K562 (cell line): ENCODE measurements around the gene SLX4IP. TPM values are rescaled to one million over a fixed set of nuclear protein-coding genes. Genes with fewer than 3 reads are reported as not detected.
A peak's percentile ranks its signal among the peaks of the same experiment; 100 is the strongest.

Source experiments
- ATAC-seq: fragments of 200-7000 bp; cut with Tn5 transposase; 3 replicates; pipeline ENCODE4 v1.9.1; 2020; ENCODE audit warnings: moderate library complexity
- BruUV-seq: library from RNA; stranded (reverse); fragments of 400-500 nt; replicated peaks from 2 replicates; lab custom pipeline; 2021; lab: Mats Ljungman, UMichigan
- CTCF ChIA-PET: fragments of 300-600 bp; formaldehyde crosslinking; extraction: SDS; loops from one replicate; lab custom pipeline; 2021; ENCODE audit warnings: low intra/inter-chr PET ratio; lab: Yijun Ruan, JAX
- POLR2A ChIA-PET: fragments of 300-600, 350-650 bp; sonication (Branson Sonifier 250); formaldehyde crosslinking; extraction: SDS; loops from one replicate; lab custom pipeline; 2021; ENCODE audit warnings: antibody characterized with exemption, inconsistent platforms; lab: Yijun Ruan, JAX
- DNase-seq, 4 experiments: peaks; one replicate each; pipeline versions ENCODE4 v3.0.0 to v3.0.0-alpha.2; 2011 to 2018; ENCODE audit warnings: low spot score in 3 of 4, mixed read lengths in 3 of 4; ENCODE audit errors: extremely low read depth in 1 of 4
- FAIRE-seq: peaks from 2 replicates; lab custom pipeline; 2011; peaks lifted over from hg19 to GRCh38; lab: Jason Lieb, UNC
- H2AFZ ChIP-seq: 2 replicates; pipeline ENCODE4 v1.6.0; 2011; ENCODE audit warnings: low read depth, low read length, control low read depth, inconsistent platforms
- H3K27ac ChIP-seq: fragments of 200-600 bp; 3 replicates; pipeline ENCODE4 v1.8.0; 2011; ENCODE audit warnings: low read depth, mild to moderate bottlenecking, control low read depth, inconsistent platforms, low read length, moderate library complexity, mixed read lengths; ENCODE audit errors: extremely low read depth
- H3K27me3 ChIP-seq, 2 experiments: fragments of 300-600 bp in 1 of 2; 2 replicates in 1 of 2; 3 replicates in 1 of 2; pipeline versions ENCODE4 v1.6.0 to v1.8.0; 2011; ENCODE audit warnings: inconsistent platforms in 2 of 2, low read length in 2 of 2, mild to moderate bottlenecking in 1 of 2, mixed read lengths in 1 of 2, moderate library complexity in 1 of 2; ENCODE audit not compliant: control insufficient read depth in 2 of 2, insufficient read depth in 2 of 2
- H3K36me3 ChIP-seq: fragments of 300-600 bp; 3 replicates; pipeline ENCODE4 v1.8.0; 2011; ENCODE audit warnings: mild to moderate bottlenecking, low read length, inconsistent platforms; ENCODE audit not compliant: control insufficient read depth, insufficient read depth
- H3K4me1 ChIP-seq, 2 experiments: fragments of 200-600 bp in 1 of 2; replicated peaks in 1 of 2; 2 replicates in 1 of 2; 3 replicates in 1 of 2; pipeline versions ENCODE4 v1.5.1 to v1.8.0; 2011; ENCODE audit warnings: inconsistent platforms in 2 of 2, low read length in 2 of 2, mild to moderate bottlenecking in 1 of 2, mixed read lengths in 1 of 2, moderate library complexity in 1 of 2; ENCODE audit not compliant: control insufficient read depth in 2 of 2, insufficient read depth in 2 of 2
- H3K4me2 ChIP-seq: 2 replicates; pipeline ENCODE4 v1.6.1; 2011; ENCODE audit warnings: low read length, control low read depth, inconsistent platforms, mixed read lengths; ENCODE audit not compliant: insufficient read depth
- H3K4me3 ChIP-seq: fragments of 200-600 bp; sonication (generic), shearing (Covaris generic); 2 replicates; pipeline ENCODE4 v1.5.1; 2016; ENCODE audit warnings: control low read depth, inconsistent platforms
- H3K79me2 ChIP-seq: fragments of 200-600 bp; 3 replicates; pipeline ENCODE4 v1.8.0; 2011; ENCODE audit warnings: low read length, inconsistent platforms; ENCODE audit not compliant: control insufficient read depth, insufficient read depth
- H3K9ac ChIP-seq, 2 experiments: 2 replicates each; pipeline versions ENCODE4 v1.6.0 to v1.6.1; 2011; ENCODE audit warnings: low read depth in 2 of 2, low read length in 2 of 2, control low read depth in 1 of 2, inconsistent platforms in 1 of 2, mild to moderate bottlenecking in 1 of 2, mixed read lengths in 1 of 2; ENCODE audit not compliant: insufficient read depth in 1 of 2
- H3K9me1 ChIP-seq: one replicate; pipeline ENCODE4 v1.6.0; 2011; ENCODE audit warnings: inconsistent platforms, mild to moderate bottlenecking, low read length, moderate library complexity; ENCODE audit not compliant: control insufficient read depth, insufficient read depth
- H3K9me3 ChIP-seq: replicated peaks from 2 replicates; pipeline ENCODE4 v1.5.1; 2011; ENCODE audit warnings: low read depth, low read length, inconsistent platforms; ENCODE audit not compliant: control insufficient read depth, insufficient read depth
- H4K20me1 ChIP-seq: replicated peaks from 2 replicates; pipeline ENCODE4 v1.6.1; 2011; ENCODE audit warnings: low read length, inconsistent platforms, mixed read lengths; ENCODE audit not compliant: control insufficient read depth, insufficient read depth
- DDX20 ChIP-seq: fragments of 450-650 bp; IDR thresholded peaks from 2 replicates; pipeline ENCODE4 v1.6.1; 2016; ENCODE audit warnings: missing genetic modification characterization, low read depth, mild to moderate bottlenecking, missing compliant biosample characterization, moderate library complexity
- ETV6 ChIP-seq, 3 experiments: fragments of 150-350 bp in 1 of 3; sonication (generic) in 1 of 3; formaldehyde crosslinking in 1 of 3; IDR thresholded peaks; 2 replicates each; pipeline versions ENCODE4 v1.6.1 to v1.8.0; 2014 to 2022; ENCODE audit warnings: borderline replicate concordance in 2 of 3, low read depth in 2 of 3, antibody characterized with exemption in 1 of 3, low read length in 1 of 3, mild to moderate bottlenecking in 1 of 3, missing genetic modification reagents in 1 of 3
- GTF2E2 ChIP-seq: fragments of 200-800 bp; sonication (Bioruptor generic); IDR thresholded peaks from 2 replicates; pipeline ENCODE4 v1.6.1; 2016; ENCODE audit warnings: missing genetic modification characterization, missing compliant biosample characterization
- HDAC8 ChIP-seq: fragments of 450-650 bp; IDR thresholded peaks from 2 replicates; pipeline ENCODE4 v1.6.1; 2016; ENCODE audit warnings: mild to moderate bottlenecking, missing genetic modification characterization, moderate library complexity, missing compliant biosample characterization
- HEY1 ChIP-seq: fragments of 250-450 bp; sonication (Bioruptor Pico); IDR thresholded peaks from 2 replicates; pipeline ENCODE4 v1.5.0; 2020; ENCODE audit warnings: mild to moderate bottlenecking, moderate library complexity, borderline replicate concordance
- KDM4B ChIP-seq, 2 experiments: fragments of 450-650 bp in 1 of 2; sonication (generic) in 1 of 2; IDR thresholded peaks; 2 replicates each; pipeline ENCODE4 v1.6.1; 2016 to 2017; ENCODE audit warnings: borderline replicate concordance in 2 of 2, antibody characterized with exemption in 1 of 2, low read depth in 1 of 2, mild to moderate bottlenecking in 1 of 2
- PRPF4 ChIP-seq: fragments of 200-400 bp; formaldehyde crosslinking; IDR thresholded peaks from one replicate; pipeline ENCODE4 v1.6.1; 2017; ENCODE audit warnings: low read length, low read depth, mild to moderate bottlenecking; ENCODE audit not compliant: insufficient read depth, poor library complexity, severe bottlenecking
- PYGO2 ChIP-seq: fragments of 450-650 bp; IDR thresholded peaks from 2 replicates; pipeline ENCODE4 v1.6.1; 2016; ENCODE audit warnings: mild to moderate bottlenecking, missing genetic modification characterization, moderate library complexity, missing compliant biosample characterization
- XRCC5 ChIP-seq: fragments of 200-400 bp; formaldehyde crosslinking; IDR thresholded peaks from 2 replicates; pipeline ENCODE4 v1.6.1; 2017; ENCODE audit warnings: low read depth, mild to moderate bottlenecking, low read length
- ZBTB8A ChIP-seq: fragments of 450-650 bp; IDR thresholded peaks from 2 replicates; pipeline ENCODE4 v1.6.1; 2018; ENCODE audit warnings: mild to moderate bottlenecking, moderate library complexity; ENCODE audit not compliant: partially characterized antibody
- ZKSCAN3 ChIP-seq: fragments of 250-450 bp; sonication (Bioruptor Pico); IDR thresholded peaks from 2 replicates; pipeline ENCODE4 v1.4.0; 2020
- ZNF282 ChIP-seq: sonication (generic); formaldehyde crosslinking; IDR thresholded peaks from 2 replicates; pipeline ENCODE4 v1.8.1; 2023; ENCODE audit warnings: missing genetic modification reagents
- ZNF324 ChIP-seq: fragments of 250-450 bp; sonication (Bioruptor Pico); IDR thresholded peaks from 2 replicates; pipeline ENCODE4 v1.4.0; 2020; ENCODE audit warnings: mild to moderate bottlenecking
- WGBS: fragments of 100-300 bp; shearing (Covaris generic); methylation state at CpG from one replicate; pipeline ENCODE4 v1.1.6; 2016; ENCODE audit warnings: low coverage, mixed read lengths; ENCODE audit not compliant: insufficient coverage; ENCODE audit errors: missing lambda C conversion rate; 5-methylcytosine and 5-hydroxymethylcytosine counted together
- in situ Hi-C: fragments of 300-500 bp; cut with MboI; formaldehyde crosslinking; loops from 4 replicates; pipeline ENCODE4 v1.15.0; 2018; ENCODE audit warnings: inconsistent platforms, mixed read lengths
- intact Hi-C: fragments of 100-400 bp; cut with micrococcal nuclease; formaldehyde crosslinking; loops from 2 replicates; pipeline ENCODE4 v1.14.2; 2022
- polyA plus RNA-seq, 8 experiments: library from polyadenylated mRNA; depleted of rRNA in 4 of 8; stranded (reverse) in 5 of 8; unstranded in 3 of 8; fragments of >200 nt; fragmentation: Nextera tagmentation in 2 of 8; fragmentation: Illumina TruSeq in 1 of 8; extraction: Ambion mirVana in 2 of 8; extraction: Trizol in 1 of 8; gene quantifications; 2 replicates each; pipeline versions ENCODE4 v1.2.1 to v1.2.3, GENCODE V29; 2011 to 2014; ENCODE audit warnings: inconsistent platforms in 1 of 8, missing spikeins in 1 of 8
- total RNA-seq, 7 experiments: library from RNA; depleted of rRNA in 6 of 7; stranded (reverse); fragments of >200 nt in 6 of 7; fragmentation: Illumina TruSeq in 2 of 7; extraction: Trizol in 2 of 7; gene quantifications; 2 replicates each; pipeline versions ENCODE4 v1.2.1 to v1.2.3, GENCODE V29; 2011 to 2021; ENCODE audit warnings: low replicate concordance in 1 of 7
- TF ChIP-seq, protein P1 (sequence below), 2 experiments: fragments of 250-450 bp in 1 of 2; fragments of 450-650 bp in 1 of 2; sonication (Bioruptor Pico) in 1 of 2; IDR thresholded peaks; 2 replicates each; pipeline versions ENCODE4 v1.6.1 to v1.8.0; 2016 to 2021; ENCODE audit warnings: mild to moderate bottlenecking in 2 of 2, moderate library complexity in 2 of 2, missing compliant biosample characterization in 1 of 2, missing genetic modification characterization in 1 of 2

SLX4IP gene
- total and polyA plus RNA-seq, 9 of the 15 experiments (the other 6 are each of a cell fraction or from before 2014, with no cell fraction given): 1.5 to 5.9 (median 3.5) TPM

- FAIRE-seq: no peak
- peak overlapping the region; percentile 33; the same call in 1 of the 3 replicates for H3K27ac ChIP-seq
- H3K27me3 ChIP-seq: no peaks in the 10 kb centered on the region
- H3K9me3 ChIP-seq: no peaks in the 10 kb centered on the region
- peaks cover 15% of the 10 kb centered on the region; the same call in 2 of the 3 replicates for H3K79me2 ChIP-seq
- no peak overlapping the region for H3K9ac ChIP-seq
- no peak overlapping the region for H3K4me3 ChIP-seq
- no peak overlapping the region for H3K4me2 ChIP-seq
- no peak overlapping the region for H2AFZ ChIP-seq
- H3K4me1 ChIP-seq: peaks cover 11 to 22% of the 10 kb centered on the region in 2 experiments; a peak in 4 of 5 replicates
- no peak for DNase-seq
- H3K9me1 ChIP-seq: no peaks in the 10 kb centered on the region
- WGBS: 62% methylated on average over 4 of the region's 4 CpGs
- ChIA-PET POLR2A (no interaction called here), CTCF (no interaction called here)
- BruUV-seq: no TSS peak
- in situ Hi-C loops: no loop called here
- TF ChIP-seq ZNF282 (no peak), KDM4B (IDR thresholded peaks at IDR 0.05; ENCODE audit: borderline replicate concordance in 2 of 2, low read depth in 1 of 2) (no peak), ZNF324 (CRISPR knock-in tag) (no peak), PRPF4 (no peak), XRCC5 (no peak), ETV6 (IDR thresholded peaks at IDR 0.05; ENCODE audit: borderline replicate concordance in 1 of 2, low read depth in 2 of 2, low read length in 1 of 2) (no peak), ETV6 (CRISPR knock-in tag; IDR thresholded peaks at IDR 0.05; ENCODE audit: borderline replicate concordance) (no peak), HEY1 (no peak), ZBTB8A (no peak), HDAC8 (tag) (no peak), ZKSCAN3 (CRISPR knock-in tag) (no peak), GTF2E2 (tag) (no peak), DDX20 (tag) (no peak), PYGO2 (tag) (no peak)
- TF ChIP-seq, protein P1, sequence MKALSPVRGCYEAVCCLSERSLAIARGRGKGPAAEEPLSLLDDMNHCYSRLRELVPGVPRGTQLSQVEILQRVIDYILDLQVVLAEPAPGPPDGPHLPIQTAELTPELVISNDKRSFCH (CRISPR knock-in tag; IDR thresholded peaks at IDR 0.05): no peak
- TF ChIP-seq, protein P1 (tag; IDR thresholded peaks at IDR 0.05): no peak
- intact Hi-C loops: no loop called here
- no peaks in the 10 kb centered on the region for H4K20me1 ChIP-seq
- no peaks in the 10 kb centered on the region for H3K36me3 ChIP-seq
- no peak for ATAC-seq
Measured at GRCh38 chr20:10513931-10514575, 78.9 kb downstream of the SLX4IP start.
